HG02763 (cell line): ENCODE data around the gene C4BPA.

Source experiments
- ATAC-seq: cut with Tn5 transposase; IDR thresholded peaks from one replicate; pipeline ENCODE4 v1.9.1; 2021; ENCODE audit warnings: mild to moderate bottlenecking, moderate library complexity; ENCODE audit not compliant: unreplicated experiment

The C4BPA gene

GRCh38 chr1:207112616-207113296, 8.7 kb downstream of the C4BPA start:
- no peak for ATAC-seq

- no peak for ATAC-seq
Measured at GRCh38 chr1:207115269-207115668, 11.2 kb downstream of the C4BPA start.

- no peak for ATAC-seq
Measured at GRCh38 chr1:207124389-207124788, 20.4 kb downstream of the C4BPA start.

- ATAC-seq, result no peak
Measured at GRCh38 chr1:207128336-207128921, 24.4 kb downstream of the C4BPA start.

GRCh38 chr1:207129053-207129452, 25.0 kb downstream of the C4BPA start:
- ATAC-seq, result no peak

- ATAC-seq, result no peak
Measured at GRCh38 chr1:207130252-207131036, 26.4 kb downstream of the C4BPA start.

- no peak for ATAC-seq
Measured at GRCh38 chr1:207131163-207131562, 27.1 kb downstream of the C4BPA start.

- no peak for ATAC-seq
Measured at GRCh38 chr1:207134581-207134980, 30.5 kb downstream of the C4BPA start.

- ATAC-seq, result no peak
Measured at GRCh38 chr1:207139616-207140015, 35.6 kb downstream of the C4BPA start.

GRCh38 chr1:207140536-207140935, 36.5 kb downstream of the C4BPA start:
- no peak for ATAC-seq

- no peak for ATAC-seq
Measured at GRCh38 chr1:207145401-207146058, 41.5 kb downstream of the C4BPA start.

- no peak for ATAC-seq
Measured at GRCh38 chr1:207151920-207152319, 47.9 kb downstream of the C4BPA start.

GRCh38 chr1:207152792-207153468, 48.9 kb downstream of the C4BPA start:
- ATAC-seq, result no peak

GRCh38 chr1:207155028-207155427, 51.0 kb downstream of the C4BPA start:
- no peak for ATAC-seq

- ATAC-seq, result no peak
Measured at GRCh38 chr1:207156095-207156494, 52.1 kb downstream of the C4BPA start.

GRCh38 chr1:207156826-207157225, 52.8 kb downstream of the C4BPA start:
- ATAC-seq, result no peak

- no peak for ATAC-seq
Measured at GRCh38 chr1:207164086-207164485, 60.1 kb downstream of the C4BPA start.

GRCh38 chr1:207172321-207172720, 68.3 kb downstream of the C4BPA start:
- ATAC-seq, result no peak

- no peak for ATAC-seq
Measured at GRCh38 chr1:207172885-207173284, 68.9 kb downstream of the C4BPA start.

- no peak for ATAC-seq
Measured at GRCh38 chr1:207173396-207173795, 69.4 kb downstream of the C4BPA start.

GRCh38 chr1:207174913-207175312, 70.9 kb downstream of the C4BPA start:
- no peak for ATAC-seq
